Activated CD4-positive, CD25-positive, alpha-beta regulatory T cell treated with anti-CD3 and anti-CD28 coated beads, Interleukin-2, amount 50 U/mL, for 24 hours (primary cell): ENCODE measurements around the gene RAB31.

ENCODE experiments used
- ATAC-seq, 2 donors: fragments of 150-1000 bp; cut with Tn5 transposase; one replicate each; pipeline ENCODE4 v1.10.0; 2021; ENCODE audit warnings: mild to moderate bottlenecking in 1 of 2, moderate library complexity in 1 of 2

Gene RAB31

DNA sequence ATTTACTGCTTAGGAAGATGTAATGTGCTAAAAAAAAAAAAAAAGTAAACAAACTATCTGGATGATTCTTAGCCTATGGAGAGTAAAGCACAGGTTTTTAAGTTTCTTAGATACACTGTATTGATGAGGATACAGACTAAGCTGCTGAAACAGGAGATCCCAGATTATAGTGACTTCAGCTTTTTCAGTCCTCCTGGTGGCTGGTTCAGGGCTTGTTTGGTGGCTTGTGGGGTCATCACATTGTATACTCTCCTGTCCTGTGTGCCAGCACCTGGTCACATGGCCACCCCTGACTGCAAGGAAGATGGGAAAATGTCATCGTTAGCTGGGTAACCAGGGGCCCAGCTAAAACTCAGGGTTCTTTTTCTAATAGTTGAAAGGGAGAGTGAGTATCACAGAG is 31.4 kb downstream of the RAB31 start:
- no peak for ATAC-seq

DNA sequence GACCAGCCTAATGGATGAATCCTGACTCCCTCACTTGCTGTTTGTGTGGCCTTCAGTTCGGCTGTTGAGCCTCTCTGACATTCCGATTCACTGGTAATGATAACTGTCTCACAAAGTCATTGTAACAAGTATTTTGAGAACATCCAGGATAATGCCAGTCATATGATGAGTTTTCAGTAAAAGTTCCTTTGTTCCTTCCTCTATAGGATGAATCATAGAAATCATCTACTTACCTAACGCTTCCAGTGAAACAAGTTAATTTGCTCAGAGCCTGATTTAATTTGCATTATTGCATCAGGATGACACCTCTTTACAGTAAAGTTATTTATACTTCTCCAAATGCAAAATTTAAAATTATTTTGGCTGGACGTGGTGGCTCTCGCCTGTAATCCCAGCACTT is 32.0 kb downstream of the RAB31 start:
- ATAC-seq, result no peak

DNA sequence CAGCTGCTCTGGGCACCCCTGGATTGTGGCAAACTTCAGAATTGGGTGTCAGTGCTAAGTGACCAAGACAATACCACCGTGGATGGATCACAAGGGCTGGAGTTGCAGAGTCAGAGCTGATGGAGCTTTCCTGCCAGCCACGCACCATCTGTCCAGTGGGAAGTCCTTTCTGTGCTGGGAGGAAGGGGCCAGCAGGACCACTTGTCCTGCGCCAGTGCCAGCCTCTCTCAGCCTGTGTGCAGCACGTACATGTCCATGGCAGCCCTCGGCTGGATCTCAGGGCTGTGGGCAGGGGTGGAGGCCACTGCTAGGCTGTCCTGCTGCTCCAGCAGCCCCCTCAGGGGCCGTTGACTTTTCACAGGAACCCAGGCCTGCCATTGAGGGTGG is 33.3 kb downstream of the RAB31 start:
- ATAC-seq, result no peak

DNA sequence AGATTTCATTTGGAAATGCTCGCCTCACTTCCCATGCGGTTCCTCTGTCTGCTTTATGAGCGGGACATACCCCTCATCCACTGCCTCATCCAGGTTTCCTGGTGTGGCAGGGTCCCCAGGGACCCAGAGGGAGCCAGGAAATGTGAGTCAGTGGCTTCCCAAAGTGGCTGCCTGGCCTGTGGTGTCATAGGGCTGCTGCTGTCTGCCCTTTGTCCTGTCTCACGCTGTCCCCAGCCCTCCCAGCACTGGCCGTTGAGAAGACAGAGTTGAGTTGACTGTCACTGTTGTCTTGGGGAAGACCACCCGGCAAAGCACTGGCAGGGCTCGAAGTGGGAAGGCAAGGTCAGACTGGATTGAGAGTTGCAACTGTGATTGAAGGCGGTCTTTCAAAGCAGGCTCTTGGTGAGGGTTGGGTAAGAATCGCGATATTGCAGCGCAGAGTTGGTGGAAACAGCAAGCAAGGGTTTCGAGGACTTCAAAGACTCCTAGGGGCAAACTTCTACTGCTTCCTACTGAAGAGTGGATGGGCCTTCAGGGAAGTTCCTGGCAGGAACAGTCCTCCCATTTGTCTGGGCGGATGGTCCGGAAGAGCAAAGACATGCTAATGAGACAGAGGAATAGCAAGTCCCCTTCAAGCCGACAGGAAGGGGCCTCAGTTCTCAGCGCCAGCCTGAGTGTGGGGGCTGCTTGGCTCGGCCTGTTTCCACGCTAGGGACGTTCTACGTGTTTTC is 33.9 kb downstream of the RAB31 start:
- ATAC-seq, result no peak

DNA sequence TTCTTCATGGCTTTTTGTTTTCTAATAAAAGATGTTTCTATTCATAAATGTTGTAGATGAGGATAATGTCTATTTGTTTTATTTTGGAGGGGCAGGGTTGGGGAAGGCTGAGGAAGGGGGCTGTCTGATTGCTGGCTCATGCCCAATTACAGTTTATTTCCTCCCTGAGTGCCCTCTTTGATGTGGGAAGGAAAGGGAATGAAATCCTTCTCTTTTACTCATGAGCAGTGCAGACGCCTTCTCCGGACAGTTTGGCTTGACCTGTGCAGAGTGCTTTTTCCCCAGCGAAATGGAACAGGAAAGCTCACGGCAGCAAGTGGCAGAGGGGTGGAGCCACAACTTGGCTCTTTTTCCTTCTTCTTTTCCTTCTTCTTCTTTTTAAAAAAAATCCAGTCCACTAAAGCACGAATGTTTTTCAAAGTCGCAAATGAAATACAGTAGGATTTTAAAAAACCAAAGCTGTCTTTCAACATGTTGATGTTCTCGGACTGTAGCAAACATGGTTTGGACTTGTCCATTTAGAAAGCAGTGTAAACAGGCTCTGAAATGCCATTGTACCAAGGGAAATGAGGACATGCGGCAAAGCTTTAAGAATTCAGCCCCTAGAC is 34.5 kb downstream of the RAB31 start:
- ATAC-seq, result no peak

DNA sequence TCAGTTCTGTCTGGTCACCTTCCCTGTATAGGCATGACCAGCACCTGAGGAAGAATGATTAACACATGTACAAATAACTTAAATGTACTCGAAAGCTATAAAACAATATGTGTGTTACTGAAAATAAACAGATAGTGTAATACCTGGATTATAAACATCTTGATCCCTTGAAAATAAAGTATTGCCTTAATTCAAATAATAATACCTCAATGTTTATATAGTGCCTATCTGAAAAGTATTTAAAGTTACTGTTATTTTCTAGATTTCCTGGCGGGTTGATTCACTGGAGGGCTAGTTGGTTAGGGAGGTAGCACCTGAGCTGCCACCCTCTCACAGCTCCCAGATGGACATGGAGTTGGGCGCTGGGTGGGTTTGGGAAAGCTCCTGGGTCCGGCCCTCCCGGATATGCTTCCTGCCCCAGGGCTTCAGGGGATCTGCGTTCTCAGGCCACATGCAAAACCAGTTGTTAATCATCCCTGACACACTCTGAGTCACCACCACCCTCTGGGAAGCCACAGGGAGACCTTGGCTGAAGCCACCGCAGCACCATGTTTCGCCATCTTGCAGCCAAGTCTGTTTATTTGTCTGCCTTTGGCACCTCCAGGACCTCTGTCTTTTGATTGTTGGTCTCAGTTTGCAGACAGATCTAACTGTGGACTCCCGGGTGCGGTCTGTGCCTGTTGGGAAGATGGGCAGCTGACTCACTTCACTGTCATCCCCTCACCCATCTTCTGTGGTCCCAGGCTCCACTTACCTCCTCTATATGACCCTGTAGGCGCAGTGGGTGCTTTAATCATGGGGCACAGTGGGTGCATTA is 35.3 kb downstream of the RAB31 start:
- no peak for ATAC-seq

DNA sequence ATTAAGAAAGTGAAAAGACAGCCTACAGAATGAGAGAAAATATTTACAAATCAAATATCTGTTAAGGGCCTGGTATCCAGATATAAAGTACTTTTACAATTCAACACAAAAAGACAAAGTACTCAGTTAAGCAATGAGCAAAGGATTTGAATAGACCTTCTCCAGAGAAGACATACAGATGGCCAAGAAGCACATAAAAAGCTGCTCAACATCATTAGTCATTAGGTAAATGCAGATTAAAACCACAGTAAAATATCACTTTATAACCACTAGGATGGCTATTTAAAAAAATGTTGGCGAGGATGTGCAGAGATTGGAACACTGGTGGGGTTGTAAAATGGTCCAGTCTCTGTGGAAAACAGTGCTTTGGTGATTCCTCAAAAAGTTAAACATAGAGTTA is 38.9 kb downstream of the RAB31 start:
- ATAC-seq, result no peak

DNA sequence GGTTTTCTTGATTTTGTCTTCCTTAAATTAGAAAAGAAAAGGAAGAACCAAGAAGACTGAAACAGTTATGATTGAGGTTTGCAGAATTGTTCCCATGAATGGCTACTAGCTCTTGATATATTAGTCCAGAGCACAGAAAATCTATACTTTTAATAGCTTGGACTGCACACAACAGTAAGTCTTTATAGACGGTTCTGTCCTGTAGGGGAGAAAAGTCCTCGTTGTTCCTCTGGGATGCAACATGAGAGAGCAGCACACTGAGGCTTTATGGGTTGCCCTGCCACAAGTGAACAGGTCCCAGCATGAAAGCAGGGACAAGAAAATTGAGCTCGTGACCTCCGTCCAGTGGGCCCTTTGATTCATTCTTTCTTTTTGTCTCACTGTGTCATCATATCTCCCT is 41.5 kb downstream of the RAB31 start:
- no peak for ATAC-seq

DNA sequence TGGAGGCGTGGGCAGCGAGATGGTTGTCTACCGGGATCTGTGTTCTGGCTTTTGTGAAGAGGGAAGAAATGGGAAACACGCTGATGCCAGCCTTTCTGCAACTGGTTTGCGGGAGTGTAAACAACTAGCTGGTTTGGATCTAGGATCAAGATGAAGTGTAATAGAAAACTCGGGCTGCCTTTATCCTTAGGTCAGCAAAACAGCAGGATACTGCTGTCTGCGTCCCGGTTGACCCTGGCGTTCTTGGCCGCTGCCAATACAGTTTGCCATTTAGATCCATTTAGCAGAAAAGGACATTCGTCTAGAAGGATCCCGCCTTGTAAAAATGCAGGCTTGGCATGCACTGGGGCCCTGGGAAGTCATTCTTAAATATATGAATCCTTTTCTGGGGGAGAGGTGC is 42.0 kb downstream of the RAB31 start:
- ATAC-seq, result no peak

DNA sequence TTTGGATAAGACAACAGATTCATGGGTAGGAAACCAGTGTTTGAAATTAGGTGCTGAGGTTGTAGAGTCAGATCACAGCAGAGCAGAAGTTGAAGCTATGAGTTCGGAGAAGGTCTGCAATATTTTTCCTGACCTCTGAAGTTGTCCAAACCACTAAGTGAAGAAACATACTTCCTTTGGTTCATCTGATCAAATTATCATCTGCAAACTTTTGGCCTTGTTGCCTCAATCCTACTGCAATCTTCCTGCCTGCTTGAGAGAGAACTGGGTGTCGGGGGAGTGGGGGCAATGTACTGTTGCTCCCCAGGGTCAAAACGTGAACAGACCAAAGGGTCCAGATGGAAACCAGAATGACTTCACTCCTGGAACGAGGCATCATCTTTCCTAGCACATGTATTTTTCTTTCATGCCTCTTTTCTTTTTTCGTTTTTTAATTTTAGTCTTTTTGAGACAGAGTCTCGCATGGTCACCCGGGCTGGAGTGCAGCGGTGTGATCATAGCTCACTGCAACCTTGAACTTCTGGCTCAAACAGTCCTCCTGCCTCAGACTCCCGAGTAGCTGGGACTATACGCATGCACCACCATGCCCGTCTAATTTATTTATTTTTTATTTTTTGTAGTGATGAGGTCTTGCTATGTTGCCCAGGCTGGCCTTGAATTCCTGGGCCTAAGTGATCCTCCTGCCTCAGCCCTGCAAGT is 42.7 kb downstream of the RAB31 start:
- no peak for ATAC-seq

DNA sequence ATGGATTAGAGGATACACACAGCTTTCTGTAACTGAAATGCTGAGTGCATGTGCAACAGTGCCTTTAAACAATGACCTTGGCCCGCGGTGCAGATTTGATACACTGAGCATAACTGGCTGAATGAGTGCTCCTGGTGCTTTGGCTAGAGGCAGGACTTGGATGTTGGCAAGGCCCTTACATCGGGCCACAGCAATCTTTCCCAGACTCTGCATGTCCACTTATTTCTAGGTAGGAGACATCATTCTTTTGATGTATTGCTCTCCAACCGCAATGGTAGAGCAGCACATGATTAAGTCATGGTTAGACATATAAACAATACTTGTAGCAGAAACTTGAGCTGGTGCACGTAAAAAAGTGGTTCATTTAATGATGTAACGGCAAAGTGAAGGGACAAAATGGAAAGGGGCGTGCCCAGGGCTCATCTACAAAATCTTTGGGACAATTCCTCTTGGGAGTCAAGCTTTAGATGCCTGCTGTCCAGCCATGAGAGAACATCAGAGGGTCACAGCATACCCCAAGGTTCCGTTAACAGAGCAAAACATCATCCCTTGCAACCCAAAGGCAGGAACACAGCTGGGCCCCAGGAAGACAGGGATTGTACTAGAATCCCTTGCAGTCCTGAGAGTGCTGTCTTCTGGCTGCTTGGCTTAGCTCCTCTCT is 43.4 kb downstream of the RAB31 start:
- no peak for ATAC-seq

DNA sequence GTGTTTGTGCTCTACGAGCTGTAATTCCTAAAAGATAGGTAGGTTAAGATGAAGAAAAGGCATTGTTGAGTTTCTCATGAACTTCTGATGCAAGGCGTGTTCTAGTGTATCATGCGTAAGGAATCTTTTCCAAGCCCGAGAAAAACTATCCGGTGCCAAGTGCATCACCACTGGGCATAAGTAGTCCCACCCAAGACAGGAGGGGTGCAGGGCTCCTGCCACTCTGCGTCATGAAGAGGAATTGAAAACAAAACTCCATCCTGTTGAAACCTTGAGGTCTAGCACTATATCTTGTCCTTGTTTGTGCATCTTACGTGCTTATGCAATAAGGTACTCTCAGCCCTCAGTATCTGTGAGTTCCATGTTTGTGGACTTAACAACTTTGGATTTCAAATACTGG is 45.7 kb downstream of the RAB31 start:
- no peak for ATAC-seq

DNA sequence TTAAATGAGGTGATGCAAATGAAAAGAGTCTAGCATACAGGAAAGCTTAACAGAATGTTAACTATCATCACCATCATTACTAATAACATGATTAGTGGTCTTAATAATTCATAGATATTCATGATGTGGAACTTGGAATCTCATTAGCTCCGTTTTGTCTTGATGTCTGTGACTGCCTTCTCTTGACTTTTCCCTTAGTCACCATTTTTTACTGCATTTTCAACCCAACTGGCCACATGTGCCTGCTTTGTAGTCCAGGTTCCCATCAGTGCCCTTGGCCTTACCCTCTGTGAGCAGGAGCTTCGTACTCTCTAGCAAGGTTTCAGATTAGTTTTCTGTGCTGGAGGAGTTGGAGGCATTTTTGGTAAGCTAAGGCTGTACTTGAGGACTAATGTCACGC is 47.0 kb downstream of the RAB31 start:
- ATAC-seq, result no peak

DNA sequence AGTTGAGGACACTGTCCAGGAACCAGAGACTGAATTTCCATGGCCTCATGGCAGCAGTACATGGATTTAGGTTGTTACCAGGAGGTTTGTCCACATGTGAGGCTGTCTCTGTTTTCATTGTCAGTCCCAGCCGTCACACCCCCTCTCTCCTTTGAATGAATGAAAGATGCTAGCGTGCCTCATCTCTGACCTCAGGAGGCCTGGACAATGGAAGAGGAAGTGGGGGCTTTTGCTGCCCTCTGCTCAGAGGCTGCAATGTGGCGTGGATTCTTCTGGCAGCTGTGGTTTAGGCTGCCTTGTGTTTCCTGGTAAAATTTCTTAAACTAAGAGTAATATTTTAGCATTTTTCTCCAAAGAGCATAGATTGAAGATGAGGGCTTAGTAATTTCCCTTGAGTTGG is 47.5 kb downstream of the RAB31 start:
- no peak for ATAC-seq

DNA sequence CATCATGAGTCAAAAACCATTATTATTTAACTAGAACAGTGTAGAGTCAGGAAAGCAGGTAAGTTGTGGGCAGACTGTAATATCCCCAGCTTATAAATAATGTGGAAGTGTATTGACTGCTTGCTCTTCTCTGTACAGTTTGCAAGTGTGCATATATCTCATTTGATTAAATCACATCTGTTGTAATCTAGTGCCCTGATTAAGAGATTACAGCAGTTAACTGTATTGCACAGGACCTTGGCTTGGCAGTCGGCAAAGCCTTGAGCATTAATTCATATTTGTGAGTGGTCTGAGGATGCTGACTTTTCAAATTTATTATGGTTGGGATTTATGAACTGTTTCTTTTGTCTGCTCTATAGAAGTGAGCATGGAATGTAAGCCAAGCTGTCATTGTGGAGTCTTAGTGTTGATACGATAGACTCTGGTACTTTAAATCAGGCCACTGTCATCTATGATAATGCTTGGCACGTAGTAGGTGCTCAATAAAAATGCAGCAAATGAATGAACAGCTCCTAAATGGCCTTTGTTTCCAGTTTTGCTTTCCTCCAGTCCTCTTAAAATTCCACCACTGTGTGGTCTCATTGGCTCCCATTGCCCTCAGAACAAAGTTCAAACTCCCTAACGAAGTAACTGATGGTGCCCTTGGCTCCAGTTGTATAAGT is 48.3 kb downstream of the RAB31 start:
- ATAC-seq, result no peak

DNA sequence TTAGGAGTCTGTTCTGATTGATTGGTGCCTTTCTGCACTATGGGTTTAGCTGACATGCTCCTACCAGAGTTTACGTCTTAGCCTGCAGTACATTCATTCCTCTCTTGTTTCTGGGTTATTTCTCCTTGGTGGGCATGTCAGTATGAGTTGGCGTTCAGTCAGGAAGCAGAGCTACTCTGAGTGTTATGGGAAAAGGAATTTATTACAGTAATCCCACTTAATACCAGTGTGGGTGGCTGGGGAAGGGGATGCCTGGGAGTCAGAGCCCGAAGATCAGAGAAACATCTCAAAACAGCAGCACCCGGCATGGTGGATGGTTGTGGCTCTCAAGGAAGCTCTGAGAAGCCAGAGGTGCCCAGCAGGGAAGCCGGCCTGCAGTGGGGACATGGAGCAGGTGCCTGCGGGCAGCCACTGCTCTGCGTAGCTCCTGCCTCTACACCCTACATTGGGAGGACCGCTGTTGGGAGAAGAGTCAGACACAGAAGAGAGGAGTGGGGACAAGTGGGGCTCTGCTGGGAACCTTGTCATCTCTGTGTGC is 48.9 kb downstream of the RAB31 start:
- no peak for ATAC-seq

DNA sequence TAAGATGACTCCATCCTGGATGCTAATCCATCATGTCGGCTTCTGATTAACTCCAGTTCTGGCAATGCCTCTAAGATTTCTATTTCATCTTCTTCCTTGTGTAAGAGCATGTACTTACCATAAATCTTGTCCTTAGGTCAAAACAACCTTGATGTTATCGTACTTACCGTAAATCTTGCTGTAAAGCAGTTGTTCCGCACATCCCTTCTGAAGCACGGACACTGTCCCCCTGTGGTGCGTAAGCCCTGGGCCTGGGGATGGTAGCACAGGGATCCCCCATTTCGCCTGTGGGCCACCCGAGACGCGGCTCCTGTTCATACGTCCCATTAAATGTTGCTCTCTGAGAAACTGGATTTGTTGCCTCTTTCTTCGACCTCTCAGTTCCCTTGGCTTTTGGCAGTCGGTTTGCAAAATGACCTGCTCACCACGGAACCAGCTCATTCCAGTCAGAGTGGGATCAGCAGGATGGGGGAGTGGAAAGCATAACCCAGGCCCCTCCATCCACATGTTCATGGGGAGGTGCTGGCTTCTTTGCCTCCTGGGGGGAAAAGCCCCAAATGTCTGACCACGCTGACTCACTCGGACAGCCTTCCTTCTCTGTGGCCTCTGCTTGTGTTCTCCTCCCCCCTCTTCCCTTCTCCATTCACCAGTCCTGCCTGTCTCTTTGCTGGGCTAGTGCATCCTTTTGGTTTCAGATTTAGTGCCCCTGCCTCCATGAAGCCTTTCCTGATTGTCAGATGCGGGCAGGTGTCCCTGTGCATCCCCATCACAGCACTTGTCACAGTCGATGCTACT is 49.9 kb downstream of the RAB31 start:
- ATAC-seq, result no peak

DNA sequence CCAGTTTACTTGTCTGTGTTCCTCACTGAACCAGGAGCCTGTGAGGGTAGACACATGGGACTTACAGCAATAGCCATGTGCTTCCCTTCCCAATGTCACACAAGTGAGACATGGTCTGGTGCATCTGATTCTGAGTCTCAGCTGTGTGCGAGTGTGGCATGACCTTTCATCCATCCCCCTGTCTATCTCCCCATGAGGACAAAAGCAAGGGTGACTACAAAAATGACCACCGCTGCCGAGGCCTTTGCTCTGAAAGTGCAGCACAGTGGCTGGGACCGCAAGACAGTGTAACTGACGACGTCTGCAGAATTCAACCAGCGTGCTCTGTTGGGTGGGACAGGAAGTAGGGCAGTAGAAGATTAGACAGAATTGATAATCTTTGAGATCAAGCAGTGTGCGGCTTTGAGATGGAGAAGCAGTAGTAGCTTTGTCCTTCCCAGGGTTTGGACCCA is 50.5 kb downstream of the RAB31 start:
- ATAC-seq, result no peak

DNA sequence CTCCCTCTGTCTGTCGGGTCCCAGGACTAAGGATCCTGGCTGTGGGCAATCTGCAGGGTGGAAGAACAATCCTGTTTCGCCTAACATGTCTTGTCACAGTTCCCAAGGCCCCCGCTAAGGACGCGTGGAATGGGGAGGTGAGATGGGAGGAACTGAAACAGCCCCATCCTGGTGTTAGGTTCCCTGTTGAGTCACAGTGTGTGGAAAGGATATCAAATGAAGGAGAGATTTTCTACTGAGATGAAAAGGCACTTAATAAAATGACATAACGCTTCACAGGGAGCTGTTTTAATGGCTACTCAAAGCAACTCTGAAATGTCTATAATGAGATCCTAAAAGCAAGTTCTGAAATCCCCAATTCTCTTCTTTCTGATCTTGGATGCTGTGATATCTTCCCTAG is 52.5 kb downstream of the RAB31 start:
- no peak for ATAC-seq

DNA sequence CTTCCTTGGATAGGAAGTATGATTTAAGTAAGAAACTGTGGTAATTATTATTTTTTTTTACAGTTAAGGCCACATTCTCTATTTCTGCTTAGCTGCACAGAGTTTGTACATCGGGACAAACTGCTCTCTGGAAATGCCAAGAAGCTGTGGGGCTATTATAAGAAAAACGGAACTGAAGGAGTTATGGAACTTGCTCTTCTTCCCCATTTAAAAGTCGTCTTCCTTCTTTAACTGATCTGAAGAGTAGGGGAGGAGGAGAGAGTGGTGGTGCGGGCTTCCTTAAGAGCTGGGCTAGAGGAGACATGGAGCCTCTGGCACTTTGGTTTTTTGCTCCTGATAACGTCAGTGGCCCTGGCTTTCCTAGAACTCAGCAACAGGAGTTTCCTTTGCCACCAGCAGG is 54.4 kb downstream of the RAB31 start:
- no peak for ATAC-seq

DNA sequence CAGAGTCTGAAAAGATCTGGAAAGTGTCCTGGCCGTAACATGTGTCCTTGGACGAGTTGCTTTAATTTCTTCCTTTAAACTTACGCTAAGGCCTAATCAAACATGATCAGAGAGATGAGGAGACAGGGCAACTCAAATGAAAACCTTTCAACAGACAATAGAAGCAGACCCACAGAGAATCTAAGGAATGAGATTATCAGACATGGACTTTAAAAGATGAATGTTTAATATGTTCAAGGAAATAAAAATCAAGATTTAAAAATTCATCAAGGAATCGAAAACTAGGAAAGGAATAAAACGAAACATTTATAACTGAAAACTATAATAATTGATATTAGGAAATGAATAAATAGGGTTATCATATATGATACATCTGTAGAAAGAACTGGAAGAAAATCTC is 55.1 kb downstream of the RAB31 start:
- ATAC-seq, result no peak
